B cell (primary cell): ENCODE results near the gene ALS2CL. TPM values are rescaled to one million over a fixed set of nuclear protein-coding genes. Genes with fewer than 3 reads are reported as not detected.

Experiments used
- ATAC-seq: fragments of 200-7000 bp; cut with Tn5 transposase; one replicate; pipeline ENCODE4 v1.10.0; 2021; ENCODE audit warnings: low read depth, mild to moderate bottlenecking, moderate number of reproducible peaks, moderate library complexity
- CTCF ChIA-PET: fragments of 350-600 bp; sonication (Branson Sonifier 250); formaldehyde crosslinking; loops from one replicate; lab custom pipeline; 2021; ENCODE audit warnings: antibody characterized with exemption, inconsistent platforms; lab: Charles Lee
- POLR2A ChIA-PET: fragments of 350-600 bp; sonication (Branson Sonifier 250); formaldehyde crosslinking; loops from one replicate; lab custom pipeline; 2021; ENCODE audit warnings: antibody characterized with exemption; lab: Charles Lee
- DNase-seq: peaks from one replicate; pipeline ENCODE4 v3.0.0; 2013
- H2AFZ ChIP-seq: 2 replicates; pipeline ENCODE4 v1.6.1; 2012; ENCODE audit warnings: mild to moderate bottlenecking, low read depth, low read length; ENCODE audit not compliant: insufficient read depth, poor library complexity, severe bottlenecking
- H3K27ac ChIP-seq, 2 donors: 1 replicate in 1 of 2; 2 replicates in 1 of 2; pipeline ENCODE4 v1.5.1; 2012 to 2013; ENCODE audit warnings: low read length in 2 of 2, mild to moderate bottlenecking in 2 of 2, moderate library complexity in 1 of 2
- H3K27me3 ChIP-seq, 4 experiments: fragments of 200-600 bp in 1 of 4; sonication (generic) in 1 of 4; replicated peaks in 1 of 4; 1 replicate in 2 of 4; 2 replicates in 2 of 4; pipeline versions ENCODE4 v1.6.1 to v1.7.0; 2013 to 2016; ENCODE audit warnings: low read length in 3 of 4, mild to moderate bottlenecking in 2 of 4, mixed read lengths in 1 of 4, moderate library complexity in 1 of 4; ENCODE audit not compliant: insufficient read depth in 4 of 4, control insufficient read depth in 3 of 4; ENCODE audit errors: control extremely low read depth in 1 of 4
- H3K36me3 ChIP-seq, 2 experiments: replicated peaks in 1 of 2; 1 replicate in 1 of 2; 2 replicates in 1 of 2; pipeline versions ENCODE4 v1.6.1 to v1.7.1; 2013; ENCODE audit warnings: low read length in 1 of 2; ENCODE audit not compliant: insufficient read depth in 2 of 2, control insufficient read depth in 1 of 2; ENCODE audit errors: control extremely low read depth in 1 of 2, extremely low read depth in 1 of 2
- H3K4me1 ChIP-seq, 2 donors: fragments of 200-600 bp in 1 of 2; sonication (generic) in 1 of 2; 1 replicate in 1 of 2; 2 replicates in 1 of 2; pipeline versions ENCODE4 v1.5.1 to v1.6.1; 2013 to 2017; ENCODE audit warnings: low read length in 2 of 2; ENCODE audit not compliant: control insufficient read depth in 2 of 2, insufficient read depth in 2 of 2
- H3K4me2 ChIP-seq: replicated peaks from 2 replicates; pipeline ENCODE3; 2012; ENCODE audit warnings: mild to moderate bottlenecking, low read depth, low read length; ENCODE audit not compliant: poor library complexity, severe bottlenecking
- H3K4me3 ChIP-seq, 5 experiments: fragments of 200-600 bp in 1 of 5; sonication (generic) in 1 of 5; 1 replicate in 3 of 5; 2 replicates in 2 of 5; pipeline versions ENCODE4 v1.5.1 to v1.7.0; 2011 to 2016; ENCODE audit warnings: low read length in 4 of 5, mild to moderate bottlenecking in 4 of 5, low read depth in 2 of 5, control low read depth in 1 of 5, moderate library complexity in 1 of 5; ENCODE audit not compliant: insufficient read depth in 1 of 5; ENCODE audit errors: control extremely low read depth in 1 of 5, extremely low read depth in 1 of 5
- H3K79me2 ChIP-seq: fragments of 200-600 bp; sonication (generic); one replicate; pipeline ENCODE4 v1.6.0; 2016; ENCODE audit warnings: low read length; ENCODE audit not compliant: control insufficient read depth, insufficient read depth
- H3K9ac ChIP-seq: fragments of 200-600 bp; sonication (generic); 2 replicates; pipeline ENCODE4 v1.6.1; 2017; ENCODE audit warnings: mild to moderate bottlenecking, low read length, moderate library complexity
- H3K9me3 ChIP-seq, 3 donors: one replicate each; pipeline versions ENCODE4 v1.6.1 to v1.7.1; 2013; ENCODE audit warnings: low read length in 2 of 3; ENCODE audit not compliant: control insufficient read depth in 2 of 3, insufficient read depth in 1 of 3; ENCODE audit errors: control extremely low read depth in 1 of 3
- H4K20me1 ChIP-seq: 2 replicates; pipeline ENCODE4 v1.6.0; 2012; ENCODE audit warnings: mild to moderate bottlenecking, low read length; ENCODE audit not compliant: insufficient read depth, control insufficient read depth, poor library complexity, severe bottlenecking
- H3K27ac Mint-ChIP-seq: one replicate; pipeline ENCODE4 v1.8.0; 2021; ENCODE audit warnings: mixed read lengths
- H3K27me3 Mint-ChIP-seq: one replicate; pipeline ENCODE4 v1.8.0; 2021; ENCODE audit warnings: mixed read lengths
- H3K4me1 Mint-ChIP-seq: one replicate; pipeline ENCODE4 v1.8.0; 2021; ENCODE audit warnings: mixed read lengths
- H3K4me3 Mint-ChIP-seq: one replicate; pipeline ENCODE4 v1.8.0; 2021; ENCODE audit warnings: mixed read lengths
- H3K9me3 Mint-ChIP-seq: one replicate; pipeline ENCODE4 v1.8.0; 2022; ENCODE audit warnings: mixed read lengths; ENCODE audit not compliant: insufficient read depth
- CTCF ChIP-seq: fragments of 200-600 bp; IDR thresholded peaks from one replicate; pipeline ENCODE4 v1.8.0; 2022; ENCODE audit warnings: antibody characterized with exemption, mild to moderate bottlenecking
- EZH2 ChIP-seq: IDR thresholded peaks from 2 replicates; pipeline ENCODE4 v1.6.1; 2012; ENCODE audit warnings: borderline replicate concordance, low read depth, mild to moderate bottlenecking, moderate library complexity, low read length; ENCODE audit not compliant: insufficient read depth, poor library complexity, severe bottlenecking
- WGBS: methylation state at CpG from one replicate; pipeline ENCODE4 v1.1.5; 2013; ENCODE audit warnings: missing lambda C conversion rate; ENCODE audit not compliant: insufficient coverage; 5-methylcytosine and 5-hydroxymethylcytosine counted together
- intact Hi-C: fragments of 100-400 bp; cut with micrococcal nuclease; formaldehyde crosslinking; loops from one replicate; pipeline ENCODE4 v1.10.0; 2022
- polyA plus RNA-seq: library from polyadenylated mRNA; depleted of rRNA; stranded (reverse); fragments of >200 nt; gene quantifications from 2 replicates; pipeline ENCODE4 v1.2.3, GENCODE V29; 2012
- total RNA-seq, 2 donors: library from RNA; stranded (reverse); fragments of 120-200 nt in 1 of 2; gene quantifications; 1 replicate in 1 of 2; 2 replicates in 1 of 2; pipeline versions ENCODE4 v1.2.3 to v1.2.4, GENCODE V29; 2013 to 2022

The ALS2CL gene
- total and polyA plus RNA-seq, 2 donors (not counting 1 experiment from before 2014, with no cell fraction given): 0.22 to 0.30 TPM

GRCh38 chr3:46624533-46624932 is 68.9 kb downstream of the ALS2CL start:
- Mint-ChIP-seq H3K4me1 (peaks cover 5% of the 10 kb centered on the region), H3K27ac (no peak overlapping the region), H3K27me3 (peaks cover 24% of the 10 kb centered on the region), H3K4me3 (no peak overlapping the region), H3K9me3 (no peaks in the 10 kb centered on the region)
- Histone ChIP-seq H3K9ac (no peak overlapping the region), H3K4me2 (no peak overlapping the region), H3K27ac (no peak overlapping the region), H3K4me3 (no peak overlapping the region), H3K36me3 (no peaks in the 10 kb centered on the region), H3K4me1 (peaks cover 0 to 1% of the 10 kb centered on the region in 2 donors), H3K9me3 (no peaks in the 10 kb centered on the region), H4K20me1 (no peaks in the 10 kb centered on the region), H3K27me3 (peaks cover 0 to 4% (median 0%) of the 10 kb centered on the region in 4 experiments), H2AFZ (no peak overlapping the region), H3K79me2 (no peaks in the 10 kb centered on the region)
- WGBS: no CpG with 5 or more reads among the region's 2 CpGs
- intact Hi-C loops: no loop called here
- TF ChIP-seq EZH2 (no peak), CTCF (no peak)
- ChIA-PET CTCF (interaction anchor here (1.0 to 2.4 kb wide), 2 partner anchors 10 to 135 kb away, joined by 3 to 25 read pairs; no protein-coding TSS in a partner anchor), POLR2A (no interaction called here)
- ATAC-seq (no peak), DNase-seq (no peak)

GRCh38 chr3:46619845-46620778 is 73.4 kb downstream of the ALS2CL start:
- peaks cover 0 to 9% (median 4%) of the 10 kb centered on the region in 4 experiments for H3K27me3 ChIP-seq
- POLR2A ChIA-PET: no interaction called here
- no peak overlapping the region for H3K27ac ChIP-seq
- Mint-ChIP-seq H3K27ac (no peak overlapping the region), H3K9me3 (no peaks in the 10 kb centered on the region), H3K27me3 (peaks cover 41% of the 10 kb centered on the region), H3K4me1 (no peaks in the 10 kb centered on the region), H3K4me3 (no peak overlapping the region)
- CTCF ChIA-PET: interaction anchor here (1.4 to 2.6 kb wide), 2 partner anchors 8 to 10 kb away, joined by 5 to 13 read pairs; no protein-coding TSS in a partner anchor
- no peaks in the 10 kb centered on the region for H3K4me1 ChIP-seq
- H2AFZ ChIP-seq: no peak overlapping the region
- H3K36me3 ChIP-seq: no peaks in the 10 kb centered on the region
- no peaks in the 10 kb centered on the region for H4K20me1 ChIP-seq
- H3K9me3 ChIP-seq: no peaks in the 10 kb centered on the region
- ATAC-seq (no peak), DNase-seq (no peak)
- H3K4me3 ChIP-seq: no peak overlapping the region
- H3K4me2 ChIP-seq: no peak overlapping the region
- no peak overlapping the region for H3K9ac ChIP-seq
- WGBS: 90% methylated on average over 1 of the region's 8 CpGs
- intact Hi-C loops: no loop called here
- TF ChIP-seq CTCF: no peak
- no peak for TF ChIP-seq EZH2
- no peaks in the 10 kb centered on the region for H3K79me2 ChIP-seq
